ACC112 (cell line): ENCODE data around the gene PAPSS2.

Source experiments
- H2AFZ ChIP-seq: fragments of 200-600 bp; sonication (generic); one replicate; pipeline ENCODE4 v1.6.0; 2017; ENCODE audit warnings: antibody characterized with exemption, low read length; ENCODE audit not compliant: unreplicated experiment
- H3K27ac ChIP-seq: fragments of 200-600 bp; sonication (generic); 2 replicates; pipeline ENCODE4 v1.5.1; 2014; ENCODE audit warnings: low read depth, mild to moderate bottlenecking, antibody characterized with exemption, low read length, moderate library complexity
- H3K27me3 ChIP-seq: fragments of 200-600 bp; sonication (generic); 2 replicates; pipeline ENCODE4 v1.6.1; 2014; ENCODE audit warnings: mild to moderate bottlenecking, antibody characterized with exemption, low read length, moderate library complexity, mixed read lengths; ENCODE audit not compliant: insufficient read depth
- H3K36me3 ChIP-seq: fragments of 200-600 bp; sonication (generic); 2 replicates; pipeline ENCODE4 v1.6.1; 2016; ENCODE audit warnings: mild to moderate bottlenecking, antibody characterized with exemption, low read length, moderate library complexity, mixed read lengths; ENCODE audit not compliant: insufficient read depth
- H3K4me1 ChIP-seq: fragments of 200-600 bp; sonication (generic); one replicate; pipeline ENCODE4 v1.6.1; 2016; ENCODE audit warnings: low read length, mixed read lengths; ENCODE audit not compliant: insufficient read depth, unreplicated experiment, control insufficient read depth
- H3K4me3 ChIP-seq: fragments of 200-600 bp; sonication (generic); 2 replicates; pipeline ENCODE4 v1.5.1; 2014; ENCODE audit warnings: mild to moderate bottlenecking, low read depth, low read length
- H3K79me2 ChIP-seq: fragments of 200-600 bp; sonication (generic); one replicate; pipeline ENCODE4 v1.6.0; 2016; ENCODE audit warnings: low read length; ENCODE audit not compliant: control insufficient read depth, unreplicated experiment, insufficient read depth

PAPSS2 gene

GRCh38 chr10:87790185-87790584 is 130.5 kb downstream of the PAPSS2 start:
- Histone ChIP-seq H3K27ac (no peak overlapping the region), H3K79me2 (peaks cover 12% of the 10 kb centered on the region), H3K27me3 (no peaks in the 10 kb centered on the region), H3K36me3 (peaks cover 15% of the 10 kb centered on the region), H3K4me3 (no peak overlapping the region), H3K4me1 (no peaks in the 10 kb centered on the region), H2AFZ (no peak overlapping the region)

- Histone ChIP-seq H3K4me3 (no peak overlapping the region), H3K4me1 (no peaks in the 10 kb centered on the region), H3K27ac (no peak overlapping the region), H3K79me2 (peaks cover 18% of the 10 kb centered on the region), H3K27me3 (no peaks in the 10 kb centered on the region), H2AFZ (no peak overlapping the region), H3K36me3 (peaks cover 21% of the 10 kb centered on the region)
Measured at GRCh38 chr10:87794285-87794684, 134.6 kb downstream of the PAPSS2 start.
